Tibial nerve (tissue), 4 donors: ENCODE results near the gene CFAP251. TPM values are rescaled to one million over a fixed set of nuclear protein-coding genes. Genes with fewer than 3 reads are reported as not detected.

Experiments used
- DNase-seq, 2 donors: peaks; one replicate each; pipeline ENCODE4 v3.0.0-alpha.2; 2019; ENCODE audit warnings: low spot score in 2 of 2
- H3K27ac ChIP-seq, 4 donors: fragments of 200-600 bp; sonication (generic) in 3 of 4; one replicate each; pipeline ENCODE4 v1.5.1; 2017 to 2019; ENCODE audit warnings: mild to moderate bottlenecking in 1 of 4
- H3K27me3 ChIP-seq, 2 donors: fragments of 200-600 bp; sonication (generic) in 1 of 2; one replicate each; pipeline versions ENCODE4 v1.5.1 to v1.6.0; 2017 to 2019
- H3K36me3 ChIP-seq, 3 donors: fragments of 200-600 bp; sonication (generic); one replicate each; pipeline ENCODE4 v1.5.1; 2018 to 2019
- H3K4me1 ChIP-seq, 4 donors: fragments of 200-600 bp; sonication (generic) in 3 of 4; one replicate each; pipeline ENCODE4 v1.5.1; 2017 to 2019
- H3K4me3 ChIP-seq, 4 donors: fragments of 200-600 bp; sonication (generic) in 3 of 4; one replicate each; pipeline ENCODE4 v1.5.1; 2017 to 2019; ENCODE audit warnings: mild to moderate bottlenecking in 1 of 4, moderate library complexity in 1 of 4
- H3K9me3 ChIP-seq, 4 donors: fragments of 200-600 bp; sonication (generic) in 3 of 4; one replicate each; pipeline ENCODE4 v1.5.1; 2017 to 2019
- EP300 ChIP-seq, 2 donors: sonication (generic); formaldehyde crosslinking; IDR thresholded peaks; one replicate each; pipeline ENCODE4 v1.6.1; 2017; ENCODE audit warnings: antibody characterized with exemption in 2 of 2, mild to moderate bottlenecking in 1 of 2
- POLR2A ChIP-seq, 2 donors: fragments of 450-650 bp; IDR thresholded peaks; one replicate each; pipeline ENCODE4 v1.6.1; 2017; ENCODE audit warnings: antibody characterized with exemption in 2 of 2, mild to moderate bottlenecking in 2 of 2, moderate library complexity in 2 of 2
- WGBS, 2 donors: methylation state at CpG; one replicate each; pipeline ENCODE4 v1.1.5; 2018; 5-methylcytosine and 5-hydroxymethylcytosine counted together
- total RNA-seq, 4 donors: library from RNA; depleted of rRNA; stranded (reverse); fragments of >200 nt; gene quantifications; one replicate each; pipeline ENCODE4 v1.1.0, GENCODE V29; 2016
- TF ChIP-seq, protein P1 (sequence below), 5 experiments: fragments of 200-600 bp in 3 of 5; fragments of 450-650 bp in 2 of 5; sonication (generic) in 3 of 5; IDR thresholded peaks; one replicate each; pipeline ENCODE4 v1.5.1; 2016 to 2019; ENCODE audit warnings: antibody characterized with exemption in 5 of 5, mild to moderate bottlenecking in 3 of 5, moderate library complexity in 2 of 5

The CFAP251 gene
- total RNA-seq, 4 donors from 2014 or later: 3.0 to 5.4 (median 3.9) TPM

DNA sequence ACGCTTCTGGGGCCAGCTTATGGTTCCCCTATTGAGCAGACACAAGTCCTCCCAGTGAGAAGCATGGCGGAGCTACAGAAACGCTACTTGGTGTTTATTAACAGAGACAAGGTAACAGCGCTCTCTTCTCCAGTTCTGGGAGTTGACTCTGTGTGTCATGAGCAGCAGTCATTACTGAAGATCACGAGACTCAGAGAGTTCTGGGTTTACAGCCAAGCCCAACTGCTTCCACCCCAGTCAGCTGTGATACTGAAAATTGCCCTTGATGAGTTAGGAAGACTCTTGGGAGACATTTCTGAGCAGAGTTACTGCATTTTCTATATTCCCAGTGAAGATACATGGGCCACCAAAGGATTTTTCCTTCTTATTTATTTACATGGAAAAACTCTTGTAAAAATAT, 48.6 kb downstream of the CFAP251 start:
- DNase-seq: no peak

DNA sequence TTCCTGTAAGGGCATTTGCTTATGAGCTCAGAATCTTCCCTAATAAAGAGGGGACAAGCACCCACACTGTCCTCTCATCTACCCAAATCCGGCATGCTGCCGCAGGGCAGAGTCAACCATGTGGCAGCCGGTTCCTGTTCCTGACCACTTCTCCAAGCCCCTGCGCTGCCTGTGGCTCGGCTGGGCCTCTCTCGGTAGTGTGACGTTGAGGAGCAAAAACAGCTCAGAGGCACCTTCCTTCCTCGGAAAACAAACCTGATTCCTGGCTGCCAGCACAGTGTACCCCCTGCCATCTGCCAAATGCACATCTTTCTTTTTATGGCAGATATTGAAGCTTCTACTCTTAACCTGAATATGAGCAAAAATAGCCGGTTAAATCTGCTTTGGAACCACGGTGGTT, 50.5 kb downstream of the CFAP251 start:
- DNase-seq: peak; percentile 11 to 15
- TF ChIP-seq EP300 (IDR thresholded peaks at IDR 0.05): no peak
- no peak for TF ChIP-seq POLR2A (IDR thresholded peaks at IDR 0.05)
- TF ChIP-seq, protein P1, sequence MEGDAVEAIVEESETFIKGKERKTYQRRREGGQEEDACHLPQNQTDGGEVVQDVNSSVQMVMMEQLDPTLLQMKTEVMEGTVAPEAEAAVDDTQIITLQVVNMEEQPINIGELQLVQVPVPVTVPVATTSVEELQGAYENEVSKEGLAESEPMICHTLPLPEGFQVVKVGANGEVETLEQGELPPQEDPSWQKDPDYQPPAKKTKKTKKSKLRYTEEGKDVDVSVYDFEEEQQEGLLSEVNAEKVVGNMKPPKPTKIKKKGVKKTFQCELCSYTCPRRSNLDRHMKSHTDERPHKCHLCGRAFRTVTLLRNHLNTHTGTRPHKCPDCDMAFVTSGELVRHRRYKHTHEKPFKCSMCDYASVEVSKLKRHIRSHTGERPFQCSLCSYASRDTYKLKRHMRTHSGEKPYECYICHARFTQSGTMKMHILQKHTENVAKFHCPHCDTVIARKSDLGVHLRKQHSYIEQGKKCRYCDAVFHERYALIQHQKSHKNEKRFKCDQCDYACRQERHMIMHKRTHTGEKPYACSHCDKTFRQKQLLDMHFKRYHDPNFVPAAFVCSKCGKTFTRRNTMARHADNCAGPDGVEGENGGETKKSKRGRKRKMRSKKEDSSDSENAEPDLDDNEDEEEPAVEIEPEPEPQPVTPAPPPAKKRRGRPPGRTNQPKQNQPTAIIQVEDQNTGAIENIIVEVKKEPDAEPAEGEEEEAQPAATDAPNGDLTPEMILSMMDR (IDR thresholded peaks at IDR 0.05): no peak
- WGBS, 2 donors: 69 to 82% methylated on average over 10 of the region's 10 CpGs

More for the DNA sequence above, 48.6 kb downstream of the CFAP251 start:
- Histone ChIP-seq H3K27me3 (no peaks in the 10 kb centered on the region), H3K9me3 (no peaks in the 10 kb centered on the region), H3K36me3 (peaks cover 0 to 7% (median 0%) of the 10 kb centered on the region in 3 donors), H3K4me1 (no peaks in the 10 kb centered on the region), H3K4me3 (no peak overlapping the region), H3K27ac (no peak overlapping the region)
- WGBS, 2 donors: 93% methylated on average over 5 of the region's 5 CpGs
- TF ChIP-seq EP300 (IDR thresholded peaks at IDR 0.05) (no peak), POLR2A (IDR thresholded peaks at IDR 0.05) (no peak)
- TF ChIP-seq, protein P1 (IDR thresholded peaks at IDR 0.05): no peak

DNA sequence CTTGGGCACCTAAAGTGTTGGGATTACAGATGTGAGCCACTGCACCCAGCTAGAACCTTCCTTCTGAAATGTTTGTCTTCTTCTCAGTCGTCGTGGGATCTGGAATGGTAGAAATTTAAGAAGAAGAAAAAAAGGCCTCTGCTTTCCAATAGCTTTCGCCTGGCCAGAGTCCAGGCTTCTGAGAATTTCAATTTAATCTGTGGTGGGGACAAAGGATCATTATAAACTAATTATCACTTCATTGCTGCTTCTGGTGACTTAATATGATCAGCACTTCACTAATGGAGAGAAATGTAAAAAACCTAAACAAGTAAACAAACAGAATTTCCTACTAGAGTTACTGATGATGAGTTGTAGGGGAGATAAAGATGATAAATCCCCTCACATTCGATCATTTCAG, 51.3 kb downstream of the CFAP251 start:
- 48 to 50% methylated on average over 4 of the region's 4 CpGs for WGBS, 2 donors
- no peak for DNase-seq
- Histone ChIP-seq H3K9me3 (peaks cover 0 to 5% (median 0%) of the 10 kb centered on the region in 4 donors), H3K36me3 (peaks cover 0 to 8% (median 0%) of the 10 kb centered on the region in 3 donors), H3K4me3 (no peak overlapping the region), H3K27ac (no peak overlapping the region), H3K4me1 (no peaks in the 10 kb centered on the region), H3K27me3 (no peaks in the 10 kb centered on the region)
- TF ChIP-seq EP300 (IDR thresholded peaks at IDR 0.05) (no peak), POLR2A (IDR thresholded peaks at IDR 0.05) (no peak)
- TF ChIP-seq, protein P1 (IDR thresholded peaks at IDR 0.05): no peak

More for the DNA sequence above, 50.5 kb downstream of the CFAP251 start:
- Histone ChIP-seq H3K36me3 (peaks cover 0 to 8% (median 0%) of the 10 kb centered on the region in 3 donors), H3K27me3 (no peaks in the 10 kb centered on the region), H3K4me1 (no peaks in the 10 kb centered on the region), H3K27ac (no peak overlapping the region), H3K4me3 (no peak overlapping the region), H3K9me3 (peaks cover 0 to 5% (median 0%) of the 10 kb centered on the region in 4 donors)

DNA sequence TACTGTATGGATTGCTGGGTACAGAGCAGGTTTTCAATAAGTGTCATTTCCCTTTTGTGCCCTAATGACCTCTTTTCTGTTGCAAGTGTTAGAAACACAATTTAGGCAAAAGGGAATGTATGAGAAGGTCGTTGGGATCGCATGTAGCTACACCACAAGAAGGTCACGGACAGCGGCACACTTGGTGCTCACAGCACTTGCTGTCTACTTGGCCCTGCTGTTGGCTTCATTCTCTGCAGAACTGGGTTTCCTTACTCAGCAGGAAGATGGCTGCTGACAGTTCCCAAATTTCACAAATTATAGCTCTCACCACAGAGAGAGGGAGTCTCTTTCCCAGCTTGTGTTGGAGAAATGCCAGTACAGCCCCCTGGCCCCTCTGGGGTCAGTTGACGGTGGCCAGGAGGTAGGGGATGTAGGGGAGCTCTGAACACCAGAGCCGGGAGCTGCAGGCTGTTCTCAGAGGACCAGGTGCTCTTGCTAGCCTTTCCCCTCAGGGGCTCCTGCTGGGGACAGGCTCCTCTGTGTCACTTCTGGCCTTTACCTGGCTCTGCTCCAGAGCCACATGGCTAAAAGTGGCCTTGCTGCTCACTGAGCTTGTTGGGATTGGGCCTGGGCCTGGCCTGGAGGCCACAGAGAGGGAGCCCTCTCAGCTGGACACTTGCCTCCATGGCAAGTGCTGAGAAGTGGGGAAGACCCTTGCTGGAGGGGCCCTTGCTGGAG, 52.3 kb downstream of the CFAP251 start:
- Histone ChIP-seq H3K36me3 (peaks cover 0 to 8% (median 0%) of the 10 kb centered on the region in 3 donors), H3K27ac (no peak overlapping the region), H3K4me1 (no peaks in the 10 kb centered on the region), H3K4me3 (no peak overlapping the region), H3K27me3 (no peaks in the 10 kb centered on the region), H3K9me3 (peaks cover 0 to 5% (median 0%) of the 10 kb centered on the region in 4 donors)
- TF ChIP-seq EP300 (IDR thresholded peaks at IDR 0.05) (no peak), POLR2A (IDR thresholded peaks at IDR 0.05) (no peak)
- TF ChIP-seq, protein P1 (IDR thresholded peaks at IDR 0.05): no peak
- DNase-seq: no peak
- WGBS, 2 donors: 58 to 60% methylated on average over 6 of the region's 6 CpGs
